Fibroblast of mammary gland (primary cell): ENCODE data around the gene HJV.

Experiments used
- DNase-seq: peaks from one replicate; pipeline ENCODE4 v3.0.0-alpha.2; 2010; ENCODE audit warnings: low read depth
- H3K4me3 ChIP-seq: 2 replicates; pipeline ENCODE4 v1.5.1; 2011; ENCODE audit warnings: low read depth, mild to moderate bottlenecking, low read length, moderate library complexity; ENCODE audit not compliant: control insufficient read depth
- TF ChIP-seq, protein P1 (sequence below): conservative IDR thresholded peaks from 2 replicates; pipeline ENCODE4 v1.5.1; 2011; ENCODE audit warnings: low read depth, low read length, inconsistent platforms; ENCODE audit not compliant: control insufficient read depth, insufficient read depth

Gene HJV

DNA sequence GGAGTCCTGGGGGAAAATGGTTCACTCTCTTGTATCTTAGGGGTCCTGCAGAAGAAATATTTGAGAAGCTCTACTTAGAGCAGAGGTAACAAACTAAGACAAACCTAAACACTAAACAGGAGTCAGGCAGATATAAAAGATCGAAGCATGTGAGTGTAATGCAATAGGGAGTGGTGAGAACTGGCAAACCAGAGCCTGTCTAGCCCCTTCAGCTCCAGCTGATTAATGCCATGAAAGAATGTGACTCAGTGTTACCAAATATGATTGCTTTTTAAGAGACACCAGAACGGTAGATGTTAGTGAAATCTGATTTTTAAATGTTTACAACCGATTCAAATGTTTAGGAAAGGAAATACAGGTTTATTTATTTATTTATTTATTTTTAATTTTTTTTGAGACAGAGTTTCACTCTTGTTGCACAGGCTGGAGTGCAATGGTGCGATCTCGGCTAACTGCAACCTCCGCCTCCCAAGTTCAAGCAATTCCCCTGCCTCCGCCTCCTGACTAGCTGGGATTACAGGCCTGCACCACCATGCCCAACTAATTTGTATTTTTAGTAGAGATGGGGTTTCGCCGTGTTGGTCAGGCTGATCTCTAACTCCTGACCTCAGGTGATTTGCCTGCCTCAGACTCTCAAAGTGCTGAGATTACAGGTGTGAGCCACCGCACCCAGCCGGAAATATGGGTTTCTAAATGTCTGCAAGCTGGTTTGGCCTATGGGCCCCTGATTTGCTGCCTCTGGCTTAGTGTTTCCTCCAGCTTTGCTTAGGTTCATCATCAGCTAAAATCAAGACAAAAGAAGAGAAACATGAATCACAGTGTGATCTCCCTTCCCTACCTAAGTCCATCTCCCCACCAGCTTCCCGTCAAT lies 37.3 kb downstream of the HJV start:
- TF ChIP-seq, protein P1, sequence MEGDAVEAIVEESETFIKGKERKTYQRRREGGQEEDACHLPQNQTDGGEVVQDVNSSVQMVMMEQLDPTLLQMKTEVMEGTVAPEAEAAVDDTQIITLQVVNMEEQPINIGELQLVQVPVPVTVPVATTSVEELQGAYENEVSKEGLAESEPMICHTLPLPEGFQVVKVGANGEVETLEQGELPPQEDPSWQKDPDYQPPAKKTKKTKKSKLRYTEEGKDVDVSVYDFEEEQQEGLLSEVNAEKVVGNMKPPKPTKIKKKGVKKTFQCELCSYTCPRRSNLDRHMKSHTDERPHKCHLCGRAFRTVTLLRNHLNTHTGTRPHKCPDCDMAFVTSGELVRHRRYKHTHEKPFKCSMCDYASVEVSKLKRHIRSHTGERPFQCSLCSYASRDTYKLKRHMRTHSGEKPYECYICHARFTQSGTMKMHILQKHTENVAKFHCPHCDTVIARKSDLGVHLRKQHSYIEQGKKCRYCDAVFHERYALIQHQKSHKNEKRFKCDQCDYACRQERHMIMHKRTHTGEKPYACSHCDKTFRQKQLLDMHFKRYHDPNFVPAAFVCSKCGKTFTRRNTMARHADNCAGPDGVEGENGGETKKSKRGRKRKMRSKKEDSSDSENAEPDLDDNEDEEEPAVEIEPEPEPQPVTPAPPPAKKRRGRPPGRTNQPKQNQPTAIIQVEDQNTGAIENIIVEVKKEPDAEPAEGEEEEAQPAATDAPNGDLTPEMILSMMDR = no peak
- H3K4me3 ChIP-seq = no peak overlapping the region
- no peak for DNase-seq

DNA sequence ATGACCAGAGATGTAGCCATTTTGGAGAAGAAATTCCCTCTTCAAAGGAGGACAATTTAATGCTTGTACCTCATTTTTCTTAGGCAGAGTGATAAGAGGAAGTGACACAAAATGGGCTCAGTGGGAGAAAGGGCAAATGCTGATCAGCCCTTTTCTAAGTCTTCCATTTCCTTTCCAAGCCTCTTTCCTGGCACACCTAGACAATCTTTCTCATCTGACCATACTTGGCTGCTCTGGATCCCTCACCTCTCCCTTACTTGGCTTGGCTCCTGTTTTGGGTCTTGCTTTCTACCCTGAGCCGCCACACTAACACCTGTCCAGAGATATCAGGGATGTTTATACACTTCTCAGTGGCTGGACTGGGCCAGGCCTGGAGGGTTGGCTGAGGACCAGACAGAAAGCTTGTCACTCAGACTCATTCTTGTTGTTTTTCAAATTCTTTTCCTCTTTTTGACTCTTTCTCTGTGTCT lies 38.3 kb downstream of the HJV start:
- TF ChIP-seq, protein P1 = no peak
- DNase-seq = no peak
- H3K4me3 ChIP-seq = no peak overlapping the region

DNA sequence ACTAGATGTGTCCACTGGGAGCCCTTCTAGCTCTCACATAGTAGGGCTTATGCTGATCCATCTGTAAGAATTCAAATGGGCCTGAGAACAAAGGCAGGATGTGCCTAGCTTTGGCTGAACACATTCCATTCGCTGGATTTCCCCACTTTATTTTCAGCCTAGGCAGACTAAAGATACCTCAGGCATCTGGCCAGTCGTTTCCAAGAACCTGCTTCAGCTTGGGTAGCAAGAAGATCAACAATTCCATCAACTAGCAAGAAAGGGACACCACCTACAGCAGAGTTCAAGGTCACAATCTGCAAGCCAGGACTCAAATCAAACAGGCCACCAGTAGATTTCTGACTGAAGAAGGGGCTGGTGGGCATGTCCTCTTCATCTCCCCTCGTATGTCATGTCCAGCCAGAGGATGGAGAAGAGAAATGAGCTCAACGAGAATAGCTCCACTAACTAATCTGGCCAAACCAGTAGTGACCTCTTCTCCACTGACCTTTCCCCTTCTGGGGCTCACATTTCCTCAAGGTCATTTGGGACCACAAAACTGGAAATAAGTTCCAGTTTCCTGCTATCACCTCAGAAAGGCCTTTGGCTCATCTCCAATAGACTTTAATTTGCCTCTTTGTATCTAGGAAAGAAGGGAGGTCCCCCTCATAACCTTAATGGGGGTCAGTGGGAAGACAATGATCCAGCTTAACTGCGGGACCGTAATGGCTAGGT lies 39.4 kb downstream of the HJV start:
- H3K4me3 ChIP-seq = no peak overlapping the region
- TF ChIP-seq, protein P1 = no peak
- DNase-seq = no peak

DNA sequence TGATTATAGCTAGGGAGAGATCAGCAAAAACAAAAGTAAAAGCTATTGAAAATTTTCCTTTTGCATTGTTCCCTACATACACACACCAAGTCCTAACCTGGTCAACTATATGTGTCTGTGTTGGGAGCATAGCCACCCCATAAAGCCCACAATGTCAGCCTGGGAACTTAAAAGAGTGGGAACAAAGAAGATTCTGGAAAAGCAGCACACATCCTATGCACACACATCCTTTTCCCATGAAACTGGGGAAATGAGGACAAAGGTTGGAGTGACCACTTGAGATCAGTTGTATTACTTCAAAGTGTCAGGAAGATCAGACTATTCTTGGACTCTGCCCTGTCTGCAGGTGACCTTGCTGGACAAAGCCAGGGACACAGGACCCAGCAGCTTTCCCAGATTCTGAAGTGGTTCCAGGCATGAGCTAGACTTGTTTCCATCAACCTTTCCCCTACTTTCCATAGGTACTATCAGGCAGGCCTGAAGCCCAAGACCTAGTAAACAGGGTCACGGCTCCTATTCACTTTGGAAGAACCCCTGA lies 41.0 kb downstream of the HJV start:
- TF ChIP-seq, protein P1 = no peak
- DNase-seq = no peak
- H3K4me3 ChIP-seq = no peak overlapping the region

DNA sequence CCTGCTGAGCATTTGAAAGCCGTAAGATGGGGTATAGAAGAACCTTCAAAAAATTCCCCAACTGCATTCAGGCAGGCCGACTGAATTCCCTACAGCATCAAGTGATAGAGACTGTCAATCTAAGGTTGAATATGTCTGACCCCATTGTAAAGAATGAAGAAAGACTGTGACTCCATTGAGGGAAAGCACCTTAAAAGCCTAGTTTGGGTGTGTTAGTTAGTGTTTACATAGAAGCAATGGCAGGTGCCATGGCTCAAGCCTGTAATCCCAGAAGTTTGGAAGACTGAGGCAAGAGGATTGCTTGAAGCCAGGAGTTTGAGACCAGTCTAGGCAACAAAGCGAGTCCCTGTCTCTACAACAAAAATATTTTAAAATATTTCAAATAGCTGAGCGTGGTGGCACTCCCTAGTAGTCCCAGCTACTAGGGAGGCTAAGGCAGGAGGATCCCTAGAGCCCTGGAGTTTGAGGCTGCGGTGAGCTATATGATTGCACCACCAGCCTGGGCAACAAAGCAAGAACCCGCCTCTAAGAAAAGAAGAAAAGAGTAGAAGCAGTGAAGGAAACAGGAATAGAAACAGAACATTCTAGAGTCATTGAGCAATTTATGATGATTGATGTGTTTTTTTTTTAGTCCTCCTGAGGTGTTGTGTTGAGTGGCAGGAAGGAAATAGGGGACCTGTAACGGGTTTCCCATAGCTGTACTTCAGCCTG lies 41.6 kb downstream of the HJV start:
- TF ChIP-seq, protein P1 = no peak
- H3K4me3 ChIP-seq = no peak overlapping the region
- DNase-seq = no peak
